ENCODE measurements around the gene BIN1. TPM values are rescaled to one million over a fixed set of nuclear protein-coding genes. Genes with fewer than 3 reads are reported as not detected.
A peak's percentile ranks its signal among the peaks of the same experiment; 100 is the strongest.

The BIN1 gene
- total and polyA plus RNA-seq, 2 of the 4 experiments (the other 2 are of a cell fraction): 18.1 to 25.7 TPM

- ChIA-PET CTCF (no interaction called here), POLR2A (ENCODE audit: unreplicated experiment) (no interaction called here)
- no peak overlapping the region for H3K56ac ChIP-seq (ENCODE audit: extremely low read depth, insufficient read depth, low read length)
- H3K79me1 ChIP-seq (ENCODE audit: low read depth in 1 of 2, low read length in 2 of 2): peaks cover 11 to 74% of the 10 kb centered on the region in 2 experiments
- H3K4me2 ChIP-seq (ENCODE audit: low read depth, low read length): no peak overlapping the region
- H4K20me1 ChIP-seq (ENCODE audit: insufficient read depth, low read length): peaks cover 44% of the 10 kb centered on the region
- no peaks in the 10 kb centered on the region for H3K27me3 ChIP-seq (ENCODE audit: control insufficient read depth, insufficient read depth, low read length)
- H3K9me3 ChIP-seq (ENCODE audit: control insufficient read depth, insufficient read depth, low read length): no peaks in the 10 kb centered on the region
- H3K4me3 ChIP-seq (ENCODE audit: insufficient read depth, low read depth, low read length): no peak overlapping the region
- intact Hi-C loops (cut with micrococcal nuclease) (no loop called here), in situ Hi-C loops (cut with MboI; ENCODE audit: low sequenced_read_pairs) (no loop called here), dilution Hi-C loops (cut with HindIII; ENCODE audit: low sequenced_read_pairs, unreplicated experiment) (no loop called here)
- TF ChIP-seq NFE2L2 (IDR thresholded peaks at IDR 0.05; ENCODE audit: low read depth, low read length) (no peak), FOS (IDR thresholded peaks at IDR 0.05; ENCODE audit: low read depth, low read length) (no peak), MXI1 (IDR thresholded peaks at IDR 0.05; ENCODE audit: borderline replicate concordance, low read depth, low read length) (no peak), CHD1 (IDR thresholded peaks at IDR 0.05; ENCODE audit: low read depth, low read length) (no peak), MAFK (IDR thresholded peaks at IDR 0.05; ENCODE audit: low read depth, low read length) (no peak), RFX5 (IDR thresholded peaks at IDR 0.05; ENCODE audit: low read depth, low read length) (no peak), MAZ (IDR thresholded peaks at IDR 0.05; ENCODE audit: borderline replicate concordance, low read depth, low read length) (no peak), SMC3 (IDR thresholded peaks at IDR 0.05; ENCODE audit: low read depth, low read length) (no peak)
- H3K9me1 ChIP-seq (ENCODE audit: insufficient read depth, low read length): peaks cover 18% of the 10 kb centered on the region
- H3K4ac ChIP-seq (ENCODE audit: low read depth, low read length): no peak overlapping the region
- no peak overlapping the region for H2AK9ac ChIP-seq (replicated peaks; ENCODE audit: low read depth, low read length, poor library complexity)
- H3K9ac ChIP-seq (ENCODE audit: low read depth, low read length): no peak overlapping the region
- H4K5ac ChIP-seq (ENCODE audit: low read depth, low read length): no peak overlapping the region
- H2BK15ac ChIP-seq (ENCODE audit: low read depth, low read length): no peak overlapping the region
- no peak overlapping the region for H2BK5ac ChIP-seq (ENCODE audit: low read depth, low read length, poor library complexity, severe bottlenecking)
- no peak overlapping the region for H2BK120ac ChIP-seq (ENCODE audit: low read depth, low read length)
- no peak overlapping the region for H3K18ac ChIP-seq (ENCODE audit: low read depth, low read length)
- H3K14ac ChIP-seq (replicated peaks; ENCODE audit: low read depth, low read length): no peak overlapping the region
- no peak overlapping the region for H3K23ac ChIP-seq (ENCODE audit: low read depth, low read length)
- H4K91ac ChIP-seq (ENCODE audit: insufficient read depth, low read depth, low read length): no peak overlapping the region
- H4K8ac ChIP-seq (ENCODE audit: low read depth in 2 of 2, low read length in 2 of 2): no peak overlapping the region
- H3K4me1 ChIP-seq (ENCODE audit: control insufficient read depth, insufficient read depth, low read length): peaks cover 18% of the 10 kb centered on the region
- H2AFZ ChIP-seq (replicated peaks; ENCODE audit: low read length, poor library complexity): no peak overlapping the region
- H3K27ac ChIP-seq (ENCODE audit: insufficient read depth, low read length): no peak overlapping the region
- 83% methylated on average over 1 of the region's 5 CpGs; no CpG with 5 or more reads in 1 of the 2 experiments for WGBS, 2 experiments (ENCODE audit: extremely low coverage in 2 of 2, insufficient read length in 1 of 2)
- no peak for DNase-seq
- no TSS peak for BruUV-seq (replicated peaks)
- no peaks in the 10 kb centered on the region for H3K36me3 ChIP-seq (ENCODE audit: control insufficient read depth, insufficient read depth, low read length)
- no peak for ATAC-seq (ENCODE audit: low read depth)
- no peak overlapping the region for H2BK20ac ChIP-seq (ENCODE audit: low read depth, low read length)
- peak overlapping the region; percentile 13; the same call in 1 of the 2 replicates for H2AK5ac ChIP-seq (ENCODE audit: low read depth, low read length)
Observed at GRCh38 chr2:127102521-127103242, 4.3 kb downstream of the BIN1 start.

All from IMR-90 (cell line).